Osteocyte (in vitro differentiated cells): ENCODE results near the gene CHRNE. TPM values are rescaled to one million over a fixed set of nuclear protein-coding genes. Genes with fewer than 3 reads are reported as not detected.
"Not testable (repeated sequence)": the region's sequence is repeated elsewhere in the genome, so short reads cannot be mapped to it uniquely, and the experiment has no call there.

Experiments used
- DNase-seq: peaks from one replicate; pipeline ENCODE4 v3.0.0; 2021; ENCODE audit warnings: mixed read lengths; ENCODE audit not compliant: unreplicated experiment; ENCODE audit errors: extremely low spot score
- H3K27ac Mint-ChIP-seq: one replicate; pipeline ENCODE4 v1.8.0; 2021; ENCODE audit warnings: mild to moderate bottlenecking, mixed read lengths; ENCODE audit not compliant: unreplicated experiment
- H3K27me3 Mint-ChIP-seq: one replicate; pipeline ENCODE4 v1.8.0; 2021; ENCODE audit warnings: mixed read lengths; ENCODE audit not compliant: unreplicated experiment
- H3K36me3 Mint-ChIP-seq: one replicate; pipeline ENCODE4 v1.8.0; 2021; ENCODE audit warnings: mixed read lengths; ENCODE audit not compliant: unreplicated experiment
- H3K4me1 Mint-ChIP-seq: one replicate; pipeline ENCODE4 v1.8.0; 2021; ENCODE audit warnings: mixed read lengths; ENCODE audit not compliant: unreplicated experiment
- H3K4me3 Mint-ChIP-seq: one replicate; pipeline ENCODE4 v1.8.0; 2021; ENCODE audit warnings: mild to moderate bottlenecking, moderate library complexity, mixed read lengths; ENCODE audit not compliant: unreplicated experiment
- H3K9me3 Mint-ChIP-seq: one replicate; pipeline ENCODE4 v1.8.0; 2021; ENCODE audit warnings: mixed read lengths; ENCODE audit not compliant: unreplicated experiment
- CTCF ChIP-seq: fragments of 200-600 bp; sonication (generic); IDR thresholded peaks from 2 replicates; pipeline ENCODE4 v1.5.0; 2021; ENCODE audit warnings: antibody characterized with exemption, mild to moderate bottlenecking, moderate library complexity
- total RNA-seq: library from RNA; stranded (reverse); gene quantifications from 2 replicates; pipeline ENCODE4 v1.2.1, GENCODE V29; 2021

CHRNE gene
- total RNA-seq, 1 donor from 2014 or later: 0.27 TPM

DNA sequence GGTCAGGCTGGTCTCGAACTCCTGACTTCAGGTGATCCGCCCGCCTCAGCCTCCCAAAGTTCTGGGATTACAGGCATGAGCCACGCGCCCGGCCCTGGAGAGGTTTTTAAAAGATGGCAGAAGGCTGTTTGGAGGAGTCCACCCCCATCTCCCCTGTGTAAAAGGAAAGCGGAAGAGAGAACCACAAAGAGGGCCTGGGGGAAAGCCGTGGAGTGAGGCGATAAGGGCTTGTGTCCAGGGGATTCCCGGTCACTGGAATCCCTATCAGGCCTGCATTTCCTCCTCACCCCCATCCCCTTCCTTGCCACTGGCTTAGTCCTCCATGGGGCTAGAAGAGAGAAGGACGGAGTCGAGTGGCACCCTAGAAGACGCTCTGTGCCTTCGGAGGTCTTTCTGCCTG, 29.1 kb upstream of the CHRNE start, which contains the start of gene GP1BA:
GP1BA (plus strand) TSS at position 315 of the 400 bp plus-strand sequence. CDS start 328 bp downstream, outside the sequence.
- DNase-seq: no peak
- H3K36me3 Mint-ChIP-seq: peaks cover 6% of the 10 kb centered on the region
- no peak for TF ChIP-seq CTCF
- H3K9me3 Mint-ChIP-seq: no peaks in the 10 kb centered on the region
- H3K4me1 Mint-ChIP-seq: peaks cover 8% of the 10 kb centered on the region
- no peak within 1 kb of the TSS for H3K4me3 Mint-ChIP-seq
- no peaks in the 10 kb centered on the region for H3K27me3 Mint-ChIP-seq
- H3K27ac Mint-ChIP-seq: no peak within 1 kb of the TSS

DNA sequence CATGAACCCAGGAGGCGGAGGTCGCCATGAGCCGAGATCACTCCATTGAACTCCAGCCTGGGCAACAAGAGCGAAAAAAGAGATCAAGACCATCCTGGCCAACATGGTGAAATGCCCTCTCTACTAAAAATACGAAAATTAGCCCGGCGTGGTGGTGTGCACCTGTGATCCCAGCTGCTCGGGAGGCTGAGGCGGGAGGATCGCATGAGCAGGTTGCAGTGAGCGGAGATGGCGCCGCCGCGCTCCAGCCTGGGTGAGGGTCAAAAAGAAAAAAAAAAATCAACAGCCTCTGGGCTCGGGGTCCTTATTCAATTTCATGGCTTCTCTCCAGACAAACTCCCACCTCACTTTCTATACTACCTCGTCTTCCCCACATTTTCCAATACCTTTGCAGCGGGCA, 26.0 kb upstream of the CHRNE start:
- no peak for TF ChIP-seq CTCF
- DNase-seq: no peak

GRCh38 chr17:4926577-4927335, 23.9 kb upstream of the CHRNE start:
- H3K4me3 Mint-ChIP-seq, H3K27ac Mint-ChIP-seq, DNase-seq, H3K36me3 Mint-ChIP-seq, H3K9me3 Mint-ChIP-seq, H3K4me1 Mint-ChIP-seq, H3K27me3 Mint-ChIP-seq: not testable (repeated sequence)

More for the DNA sequence above, 26.0 kb upstream of the CHRNE start:
- no peaks in the 10 kb centered on the region for H3K27me3 Mint-ChIP-seq
- H3K27ac Mint-ChIP-seq: no peak overlapping the region
- H3K9me3 Mint-ChIP-seq: no peaks in the 10 kb centered on the region
- H3K36me3 Mint-ChIP-seq: peaks cover 2% of the 10 kb centered on the region
- no peak overlapping the region for H3K4me3 Mint-ChIP-seq
- H3K4me1 Mint-ChIP-seq: peaks cover 2% of the 10 kb centered on the region

DNA sequence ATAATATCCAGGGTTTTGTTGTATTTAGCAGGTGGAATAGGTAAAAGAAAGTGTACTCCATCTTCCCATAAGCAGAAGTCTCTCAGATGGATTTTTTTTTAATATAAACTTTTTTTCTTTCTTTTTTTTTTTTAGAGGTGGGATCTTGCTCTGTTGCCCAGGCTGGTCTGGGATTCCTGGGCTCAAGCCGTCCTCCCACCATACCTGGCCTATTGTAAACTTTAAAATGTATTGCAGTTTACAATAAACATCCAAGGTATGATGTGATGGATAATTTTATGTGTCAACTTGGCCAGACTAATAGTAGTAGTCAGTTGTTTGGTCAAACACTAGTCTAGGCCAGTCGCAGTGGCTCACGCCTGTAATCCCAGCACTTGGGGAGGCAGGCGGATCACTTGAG, 18.4 kb upstream of the CHRNE start:
- Mint-ChIP-seq H3K4me3 (no peak overlapping the region), H3K4me1 (no peaks in the 10 kb centered on the region), H3K9me3 (no peaks in the 10 kb centered on the region), H3K36me3 (no peaks in the 10 kb centered on the region), H3K27ac (no peak overlapping the region), H3K27me3 (no peaks in the 10 kb centered on the region)
- DNase-seq: no peak
- TF ChIP-seq CTCF: no peak

- Mint-ChIP-seq H3K4me3 (no peak overlapping the region), H3K27me3 (no peaks in the 10 kb centered on the region), H3K9me3 (no peaks in the 10 kb centered on the region), H3K27ac (no peak overlapping the region), H3K4me1 (no peaks in the 10 kb centered on the region), H3K36me3 (no peaks in the 10 kb centered on the region)
- no peak for DNase-seq
- TF ChIP-seq CTCF: no peak
These were observed 17.6 kb upstream of the CHRNE start for GRCh38 chr17:4920351-4921048.
